GM18498 (cell line): Measurements from ENCODE around the gene IGFBP5.

Experiments used
- ATAC-seq: cut with Tn5 transposase; IDR thresholded peaks from one replicate; pipeline ENCODE4 v1.9.1; 2021; ENCODE audit warnings: mild to moderate bottlenecking, moderate library complexity; ENCODE audit not compliant: unreplicated experiment

Gene IGFBP5

GRCh38 chr2:216690456-216690852 lies 4.9 kb downstream of the IGFBP5 start:
- ATAC-seq = no peak

GRCh38 chr2:216689397-216689796 lies 6.0 kb downstream of the IGFBP5 start:
- no peak for ATAC-seq

GRCh38 chr2:216688731-216689340 lies 6.5 kb downstream of the IGFBP5 start:
- no peak for ATAC-seq

- no peak for ATAC-seq
Observed at GRCh38 chr2:216687646-216688045, 7.7 kb downstream of the IGFBP5 start.

GRCh38 chr2:216687111-216687510 lies 8.2 kb downstream of the IGFBP5 start:
- ATAC-seq = no peak

- ATAC-seq = no peak
Observed at GRCh38 chr2:216685327-216685875, 9.9 kb downstream of the IGFBP5 start.

GRCh38 chr2:216683846-216684245 lies 11.5 kb downstream of the IGFBP5 start:
- no peak for ATAC-seq

GRCh38 chr2:216681683-216682082 lies 13.7 kb downstream of the IGFBP5 start:
- no peak for ATAC-seq

GRCh38 chr2:216680951-216681629 lies 14.3 kb downstream of the IGFBP5 start:
- no peak for ATAC-seq

GRCh38 chr2:216679658-216680024 lies 15.7 kb downstream of the IGFBP5 start:
- no peak for ATAC-seq

GRCh38 chr2:216678813-216679657 lies 16.3 kb downstream of the IGFBP5 start:
- no peak for ATAC-seq

- ATAC-seq = no peak
Observed at GRCh38 chr2:216678098-216678465, 17.3 kb downstream of the IGFBP5 start.

GRCh38 chr2:216677439-216678097 lies 17.8 kb downstream of the IGFBP5 start:
- ATAC-seq = no peak

- ATAC-seq = no peak
Observed at GRCh38 chr2:216676630-216677029, 18.7 kb downstream of the IGFBP5 start.

GRCh38 chr2:216674376-216674775 lies 21.0 kb downstream of the IGFBP5 start:
- no peak for ATAC-seq

GRCh38 chr2:216673609-216674008 lies 21.7 kb downstream of the IGFBP5 start:
- ATAC-seq = no peak

GRCh38 chr2:216673021-216673420 lies 22.3 kb downstream of the IGFBP5 start:
- no peak for ATAC-seq

GRCh38 chr2:216672466-216672865 lies 22.9 kb downstream of the IGFBP5 start:
- no peak for ATAC-seq

GRCh38 chr2:216671791-216672343 lies 23.5 kb downstream of the IGFBP5 start:
- ATAC-seq = no peak

- no peak for ATAC-seq
Observed at GRCh38 chr2:216671081-216671411, 24.3 kb downstream of the IGFBP5 start.
